Activated T-helper 17 cell treated with anti-CD3 and anti-CD28 coated beads, Interleukin-2, amount 50 U/mL, for 72 hours (primary cell): Measurements from ENCODE around the gene ZNF737. TPM values are rescaled to one million over a fixed set of nuclear protein-coding genes. Genes with fewer than 3 reads are reported as not detected.
"Not testable (repeated sequence)": the region's sequence is repeated elsewhere in the genome, so short reads cannot be mapped to it uniquely, and the experiment has no call there.

Source experiments
- ATAC-seq: fragments of 150-1000 bp; cut with Tn5 transposase; replicated peaks from 2 replicates; pipeline ENCODE4 v1.10.0; 2021; ENCODE audit warnings: mild to moderate bottlenecking, moderate library complexity
- H3K27ac Mint-ChIP-seq: one replicate; pipeline ENCODE4 v1.8.0; 2022; ENCODE audit warnings: mixed read lengths
- H3K27me3 Mint-ChIP-seq: one replicate; pipeline ENCODE4 v1.8.0; 2022; ENCODE audit warnings: mixed read lengths
- H3K36me3 Mint-ChIP-seq: one replicate; pipeline ENCODE4 v1.8.0; 2022; ENCODE audit warnings: low read depth, mild to moderate bottlenecking, mixed read lengths
- H3K4me1 Mint-ChIP-seq: one replicate; pipeline ENCODE4 v1.8.0; 2022; ENCODE audit warnings: mixed read lengths
- H3K4me3 Mint-ChIP-seq: one replicate; pipeline ENCODE4 v1.8.0; 2022; ENCODE audit warnings: mild to moderate bottlenecking, mixed read lengths
- H3K9me3 Mint-ChIP-seq: one replicate; pipeline ENCODE4 v1.8.0; 2022; ENCODE audit warnings: mixed read lengths
- total RNA-seq, 2 donors: library from RNA; stranded (reverse); gene quantifications; one replicate each; pipeline ENCODE4 v1.2.3, GENCODE V29; 2022

Gene ZNF737
- total RNA-seq = 10 to 100 TPM in 1 of 2 donors, 1 to 10 TPM in 1; 9.5 to 19.3 TPM

GRCh38 chr19:20565321-20566018 is at the start of gene ZNF737:
Gene ZNF737, minus strand, starts transcription at chr19:20565781. Its CDS starts 141 bp downstream, at chr19:20565640.
- Mint-ChIP-seq H3K9me3 (peaks cover 19% of the 10 kb centered on the region), H3K4me1 (no peaks in the 10 kb centered on the region), H3K27me3 (no peaks in the 10 kb centered on the region), H3K36me3 (peaks cover 47% of the 10 kb centered on the region), H3K27ac (peak within 1 kb of the TSS; percentile 93), H3K4me3 (peak within 1 kb of the TSS; percentile 95)
- peak; percentile 95 for ATAC-seq

- H3K27ac Mint-ChIP-seq, H3K4me1 Mint-ChIP-seq, ATAC-seq, H3K36me3 Mint-ChIP-seq, H3K27me3 Mint-ChIP-seq, H3K4me3 Mint-ChIP-seq: not testable (repeated sequence)
- H3K9me3 Mint-ChIP-seq = peaks cover 28% of the 10 kb centered on the region
Measured at GRCh38 chr19:20614971-20615370, 49.4 kb upstream of the ZNF737 start.

- Mint-ChIP-seq H3K27me3 (no peaks in the 10 kb centered on the region), H3K9me3 (peaks cover 28% of the 10 kb centered on the region), H3K4me3 (no peak overlapping the region), H3K27ac (no peak overlapping the region), H3K36me3 (no peaks in the 10 kb centered on the region), H3K4me1 (peaks cover 5% of the 10 kb centered on the region)
- ATAC-seq = no peak
Measured at GRCh38 chr19:20612711-20613316, 47.2 kb upstream of the ZNF737 start.

- Mint-ChIP-seq H3K4me1 (peaks cover 5% of the 10 kb centered on the region), H3K9me3 (peaks cover 28% of the 10 kb centered on the region), H3K27ac (no peak overlapping the region), H3K4me3 (no peak overlapping the region), H3K36me3 (no peaks in the 10 kb centered on the region), H3K27me3 (no peaks in the 10 kb centered on the region)
- ATAC-seq = no peak
Measured at GRCh38 chr19:20611866-20612265, 46.3 kb upstream of the ZNF737 start.

- Mint-ChIP-seq H3K9me3 (peaks cover 13% of the 10 kb centered on the region), H3K27me3 (no peaks in the 10 kb centered on the region)
- ATAC-seq = no peak
Measured at GRCh38 chr19:20607943-20608342, 42.4 kb upstream of the ZNF737 start.

GRCh38 chr19:20558571-20558970 is 7.0 kb downstream of the ZNF737 start:
- no peak overlapping the region for H3K4me3 Mint-ChIP-seq
- no peak overlapping the region for H3K27ac Mint-ChIP-seq
- H3K9me3 Mint-ChIP-seq = peaks cover 23% of the 10 kb centered on the region
- peaks cover 6% of the 10 kb centered on the region for H3K4me1 Mint-ChIP-seq
- ATAC-seq = no peak
- no peaks in the 10 kb centered on the region for H3K27me3 Mint-ChIP-seq
- H3K36me3 Mint-ChIP-seq = peaks cover 94% of the 10 kb centered on the region

More at GRCh38 chr19:20607943-20608342, 42.4 kb upstream of the ZNF737 start:
- Mint-ChIP-seq H3K4me1 (peaks cover 5% of the 10 kb centered on the region), H3K4me3 (no peak overlapping the region), H3K27ac (no peak overlapping the region), H3K36me3 (no peaks in the 10 kb centered on the region)

- Mint-ChIP-seq H3K27me3 (no peaks in the 10 kb centered on the region), H3K27ac (no peak overlapping the region), H3K9me3 (peaks cover 23% of the 10 kb centered on the region), H3K36me3 (peaks cover 96% of the 10 kb centered on the region), H3K4me3 (no peak overlapping the region), H3K4me1 (peaks cover 6% of the 10 kb centered on the region)
- ATAC-seq = no peak
Measured at GRCh38 chr19:20558011-20558410, 7.6 kb downstream of the ZNF737 start.

- peaks cover 29% of the 10 kb centered on the region for H3K9me3 Mint-ChIP-seq
- not testable (repeated sequence) for H3K4me1 Mint-ChIP-seq, H3K27me3 Mint-ChIP-seq, ATAC-seq, H3K27ac Mint-ChIP-seq, H3K4me3 Mint-ChIP-seq
- H3K36me3 Mint-ChIP-seq = peaks cover 63% of the 10 kb centered on the region
Measured at GRCh38 chr19:20544667-20545333, 20.8 kb downstream of the ZNF737 start.

- not testable (repeated sequence) for ATAC-seq, H3K4me1 Mint-ChIP-seq, H3K4me3 Mint-ChIP-seq, H3K9me3 Mint-ChIP-seq, H3K27me3 Mint-ChIP-seq, H3K27ac Mint-ChIP-seq
- H3K36me3 Mint-ChIP-seq = peaks cover 10% of the 10 kb centered on the region
Measured at GRCh38 chr19:20530303-20530702, 35.3 kb downstream of the ZNF737 start.

- Mint-ChIP-seq H3K4me3 (no peak overlapping the region), H3K27ac (no peak overlapping the region)
Measured at GRCh38 chr19:20513189-20513904, 52.2 kb downstream of the ZNF737 start.

GRCh38 chr19:20503476-20503875 is 62.1 kb downstream of the ZNF737 start:
- Mint-ChIP-seq H3K4me3 (no peak overlapping the region), H3K9me3 (peaks cover 27% of the 10 kb centered on the region), H3K4me1 (no peaks in the 10 kb centered on the region), H3K27me3 (no peaks in the 10 kb centered on the region), H3K36me3 (no peaks in the 10 kb centered on the region), H3K27ac (no peak overlapping the region)
- ATAC-seq = no peak

More at GRCh38 chr19:20513189-20513904, 52.2 kb downstream of the ZNF737 start:
- no peak for ATAC-seq
- H3K9me3 Mint-ChIP-seq = peaks cover 29% of the 10 kb centered on the region
- no peaks in the 10 kb centered on the region for H3K36me3 Mint-ChIP-seq
- no peaks in the 10 kb centered on the region for H3K4me1 Mint-ChIP-seq
- no peaks in the 10 kb centered on the region for H3K27me3 Mint-ChIP-seq

Other genes starting within 250 kb of the ZNF737 start
- gene ZNF626, start 95.8 kb upstream of the ZNF737 start, total RNA-seq = 10 to 100 TPM in 1 of 2 donors, 1 to 10 TPM in 1; 8.9 to 13.7 TPM
- gene ZNF66, start 210.5 kb upstream of the ZNF737 start, total RNA-seq = 10 to 100 TPM; 11.1 to 11.3 TPM